ENCODE data around the gene CNOT6L. TPM values are rescaled to one million over a fixed set of nuclear protein-coding genes. Genes with fewer than 3 reads are reported as not detected.

Gene CNOT6L
- total RNA-seq, 1 experiment from 2014 or later = 29.4 TPM

DNA sequence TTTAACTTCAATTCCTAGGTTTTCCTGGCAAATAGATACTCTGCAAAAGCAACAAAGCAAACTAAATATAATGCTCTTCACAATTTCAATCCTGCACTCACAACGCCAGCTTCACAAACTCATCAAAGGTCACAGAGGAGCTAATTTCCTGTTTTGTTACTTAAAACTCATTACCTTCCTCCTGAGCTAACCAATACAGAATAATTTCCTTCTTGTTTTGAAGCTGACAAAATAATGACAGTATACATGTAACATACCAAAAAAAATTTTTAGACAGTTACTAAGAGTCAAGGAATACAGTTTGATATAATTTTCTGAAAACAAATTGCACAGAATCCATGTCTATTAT is 17.9 kb downstream of the CNOT6L start:
- no peaks in the 10 kb centered on the region for H3K36me3 ChIP-seq (ENCODE audit: control insufficient read depth in 1 of 2, insufficient read depth in 2 of 2, low read length in 2 of 2)
- POLR2A ChIA-PET = interaction anchor here (1.2 kb wide), 1 partner anchor 61 kb away, joined by 3 read pairs; the partner anchor contains the start of gene MRPL1
- ATAC-seq (no peak), DNase-seq (ENCODE audit: low read depth, low spot score) (no peak)
- no peaks in the 10 kb centered on the region for H3K9me3 ChIP-seq (ENCODE audit: control insufficient read depth in 1 of 2, insufficient read depth in 1 of 2, low read depth in 1 of 2, low read length in 2 of 2)
- peaks cover 68% of the 10 kb centered on the region for H3K79me2 ChIP-seq (ENCODE audit: insufficient read depth, low read length)
- no peak overlapping the region for H3K27ac ChIP-seq (ENCODE audit: low read depth, low read length)
- H4K20me1 ChIP-seq (ENCODE audit: insufficient read depth) = no peaks in the 10 kb centered on the region
- no peak overlapping the region for H3K4me2 ChIP-seq (ENCODE audit: low read length)
- no TSS peak for BruUV-seq (replicated peaks)
- no peaks in the 10 kb centered on the region for H3K27me3 ChIP-seq (ENCODE audit: insufficient read depth, low read length)
- TF ChIP-seq TCF7L2 (IDR thresholded peaks at IDR 0.05; ENCODE audit: borderline replicate concordance, extremely low read depth, insufficient read depth, insufficient read length) (no peak), EGR1 (IDR thresholded peaks at IDR 0.05; ENCODE audit: low read depth) (no peak), YY1 (IDR thresholded peaks at IDR 0.05; ENCODE audit: extremely low read depth, insufficient replicate concordance, low read depth, low read length) (no peak), SP1 (IDR thresholded peaks at IDR 0.05; ENCODE audit: low read depth) (no peak)
- no peak overlapping the region for H2AFZ ChIP-seq (ENCODE audit: low read depth, low read length, poor library complexity, severe bottlenecking)
- intact Hi-C loops (cut with micrococcal nuclease) = no loop called here
- RAD21 ChIA-PET (ENCODE audit: low non-redundant PET in 1 of 2, low total read pairs in 2 of 2, uncharacterized antibody in 2 of 2, unreplicated experiment in 2 of 2) = no interaction called here
- no peaks in the 10 kb centered on the region; the same call in 1 of the 2 replicates for H3K9me2 ChIP-seq (ENCODE audit: insufficient read depth)
- no peaks in the 10 kb centered on the region for H3K4me1 ChIP-seq (ENCODE audit: control insufficient read depth in 1 of 2, insufficient read depth in 2 of 2, low read length in 2 of 2)
- CTCF ChIA-PET = no interaction called here
- no peak overlapping the region for H3K4me3 ChIP-seq (replicated peaks in 1 of 2; ENCODE audit: low read depth in 1 of 2, low read length in 2 of 2)
- no peak overlapping the region for H3K9ac ChIP-seq (ENCODE audit: low read length)

- no peak overlapping the region for H2AFZ ChIP-seq (ENCODE audit: low read depth, low read length, poor library complexity, severe bottlenecking)
- H3K9me3 ChIP-seq (ENCODE audit: control insufficient read depth in 1 of 2, insufficient read depth in 1 of 2, low read depth in 1 of 2, low read length in 2 of 2) = no peaks in the 10 kb centered on the region
- H3K36me3 ChIP-seq (ENCODE audit: control insufficient read depth in 1 of 2, insufficient read depth in 2 of 2, low read length in 2 of 2) = no peaks in the 10 kb centered on the region
- no peak overlapping the region for H3K27ac ChIP-seq (ENCODE audit: low read depth, low read length)
- no peaks in the 10 kb centered on the region for H4K20me1 ChIP-seq (ENCODE audit: insufficient read depth)
- H3K27me3 ChIP-seq (ENCODE audit: insufficient read depth, low read length) = no peaks in the 10 kb centered on the region
- peaks cover 70% of the 10 kb centered on the region for H3K79me2 ChIP-seq (ENCODE audit: insufficient read depth, low read length)
- H3K9ac ChIP-seq (ENCODE audit: low read length) = no peak overlapping the region
- no peak for ATAC-seq
- intact Hi-C loops (cut with micrococcal nuclease) = no loop called here
- DNase-seq (ENCODE audit: low read depth, low spot score) = no peak
- ChIA-PET POLR2A (interaction anchor here (1.2 kb wide), 1 partner anchor 62 kb away, joined by 3 read pairs; the partner anchor contains the start of gene MRPL1), RAD21 (ENCODE audit: low non-redundant PET in 1 of 2, low total read pairs in 2 of 2, uncharacterized antibody in 2 of 2, unreplicated experiment in 2 of 2) (no interaction called here), CTCF (no interaction called here)
- no peak overlapping the region for H3K4me2 ChIP-seq (ENCODE audit: low read length)
- BruUV-seq (replicated peaks) = no TSS peak
- H3K9me2 ChIP-seq (ENCODE audit: insufficient read depth) = no peaks in the 10 kb centered on the region; the same call in 1 of the 2 replicates
- no peak overlapping the region for H3K4me3 ChIP-seq (replicated peaks in 1 of 2; ENCODE audit: low read depth in 1 of 2, low read length in 2 of 2)
- H3K4me1 ChIP-seq (ENCODE audit: control insufficient read depth in 1 of 2, insufficient read depth in 2 of 2, low read length in 2 of 2) = no peaks in the 10 kb centered on the region
- TF ChIP-seq POLR2AphosphoS5 (IDR thresholded peaks at IDR 0.05; ENCODE audit: low read depth, low read length) = no peak
- TF ChIP-seq FOSL1 (IDR thresholded peaks at IDR 0.05; ENCODE audit: low read depth) = no peak
- TF ChIP-seq CBX3 (IDR thresholded peaks at IDR 0.05; ENCODE audit: low read depth) = no peak
- TF ChIP-seq POLR2A (IDR thresholded peaks at IDR 0.05; ENCODE audit: borderline replicate concordance, extremely low read depth, insufficient read depth, insufficient read length) = no peak
- no peak for TF ChIP-seq SRF (IDR thresholded peaks at IDR 0.05; ENCODE audit: low read depth)
- no peak for TF ChIP-seq ZFX (IDR thresholded peaks at IDR 0.05)
- TF ChIP-seq REST (IDR thresholded peaks at IDR 0.05; ENCODE audit: low read depth) = no peak
- TF ChIP-seq EZH2 (IDR thresholded peaks at IDR 0.05) = no peak
- TF ChIP-seq, protein P1, sequence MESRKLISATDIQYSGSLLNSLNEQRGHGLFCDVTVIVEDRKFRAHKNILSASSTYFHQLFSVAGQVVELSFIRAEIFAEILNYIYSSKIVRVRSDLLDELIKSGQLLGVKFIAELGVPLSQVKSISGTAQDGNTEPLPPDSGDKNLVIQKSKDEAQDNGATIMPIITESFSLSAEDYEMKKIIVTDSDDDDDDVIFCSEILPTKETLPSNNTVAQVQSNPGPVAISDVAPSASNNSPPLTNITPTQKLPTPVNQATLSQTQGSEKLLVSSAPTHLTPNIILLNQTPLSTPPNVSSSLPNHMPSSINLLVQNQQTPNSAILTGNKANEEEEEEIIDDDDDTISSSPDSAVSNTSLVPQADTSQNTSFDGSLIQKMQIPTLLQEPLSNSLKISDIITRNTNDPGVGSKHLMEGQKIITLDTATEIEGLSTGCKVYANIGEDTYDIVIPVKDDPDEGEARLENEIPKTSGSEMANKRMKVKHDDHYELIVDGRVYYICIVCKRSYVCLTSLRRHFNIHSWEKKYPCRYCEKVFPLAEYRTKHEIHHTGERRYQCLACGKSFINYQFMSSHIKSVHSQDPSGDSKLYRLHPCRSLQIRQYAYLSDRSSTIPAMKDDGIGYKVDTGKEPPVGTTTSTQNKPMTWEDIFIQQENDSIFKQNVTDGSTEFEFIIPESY (IDR thresholded peaks at IDR 0.05; ENCODE audit: extremely low read depth, insufficient replicate concordance, low read length) = no peak
- TF ChIP-seq TCF7L2 (IDR thresholded peaks at IDR 0.05; ENCODE audit: borderline replicate concordance, extremely low read depth, insufficient read depth, insufficient read length) = no peak
These were observed 18.5 kb downstream of the CNOT6L start for GRCh38 chr4:77800483-77801259.

Measured in HCT116 (cell line).